Tibial artery (tissue), 4 donors: Measurements from ENCODE around the gene OGG1.
"Not testable (repeated sequence)": the region's sequence is repeated elsewhere in the genome, so short reads cannot be mapped to it uniquely, and the experiment has no call there.

Source experiments
- DNase-seq, 2 donors: peaks; one replicate each; pipeline ENCODE4 v3.0.0-alpha.2; 2019
- H3K27ac ChIP-seq, 2 donors: fragments of 200-600 bp; sonication (generic) in 1 of 2; 1 replicate in 1 of 2; 2 replicates in 1 of 2; pipeline ENCODE4 v1.5.1; 2018 to 2019; ENCODE audit warnings: mild to moderate bottlenecking in 1 of 2
- H3K27me3 ChIP-seq, 2 donors: fragments of 200-600 bp; sonication (generic) in 1 of 2; one replicate each; pipeline versions ENCODE4 v1.5.1 to v1.6.0; 2016 to 2019
- H3K36me3 ChIP-seq, 3 donors: fragments of 200-600 bp; sonication (generic) in 2 of 3; one replicate each; pipeline ENCODE4 v1.5.1; 2016 to 2019; ENCODE audit warnings: mild to moderate bottlenecking in 2 of 3
- H3K4me1 ChIP-seq, 4 donors: fragments of 200-600 bp; sonication (generic) in 2 of 4; 1 replicate in 3 of 4; 2 replicates in 1 of 4; pipeline ENCODE4 v1.5.1; 2016 to 2019
- H3K4me3 ChIP-seq, 2 donors: fragments of 200-600 bp; sonication (generic) in 1 of 2; 1 replicate in 1 of 2; 2 replicates in 1 of 2; pipeline ENCODE4 v1.5.1; 2018 to 2019; ENCODE audit warnings: mild to moderate bottlenecking in 2 of 2
- H3K9me3 ChIP-seq, 3 donors: fragments of 200-600 bp; sonication (generic) in 1 of 3; one replicate each; pipeline ENCODE4 v1.5.1; 2016 to 2019
- intact Hi-C: fragments of 100-400 bp; cut with DNase I; formaldehyde crosslinking; loops from one replicate; pipeline ENCODE4 v1.15.0; 2023; ENCODE audit warnings: low total_unique reads
- TF ChIP-seq, protein P1 (sequence below), 2 experiments: fragments of 200-600 bp in 1 of 2; fragments of 450-650 bp in 1 of 2; IDR thresholded peaks; one replicate each; pipeline ENCODE4 v1.5.1; 2017 to 2019; ENCODE audit warnings: antibody characterized with exemption in 2 of 2, mild to moderate bottlenecking in 1 of 2, moderate library complexity in 1 of 2

OGG1 gene

DNA sequence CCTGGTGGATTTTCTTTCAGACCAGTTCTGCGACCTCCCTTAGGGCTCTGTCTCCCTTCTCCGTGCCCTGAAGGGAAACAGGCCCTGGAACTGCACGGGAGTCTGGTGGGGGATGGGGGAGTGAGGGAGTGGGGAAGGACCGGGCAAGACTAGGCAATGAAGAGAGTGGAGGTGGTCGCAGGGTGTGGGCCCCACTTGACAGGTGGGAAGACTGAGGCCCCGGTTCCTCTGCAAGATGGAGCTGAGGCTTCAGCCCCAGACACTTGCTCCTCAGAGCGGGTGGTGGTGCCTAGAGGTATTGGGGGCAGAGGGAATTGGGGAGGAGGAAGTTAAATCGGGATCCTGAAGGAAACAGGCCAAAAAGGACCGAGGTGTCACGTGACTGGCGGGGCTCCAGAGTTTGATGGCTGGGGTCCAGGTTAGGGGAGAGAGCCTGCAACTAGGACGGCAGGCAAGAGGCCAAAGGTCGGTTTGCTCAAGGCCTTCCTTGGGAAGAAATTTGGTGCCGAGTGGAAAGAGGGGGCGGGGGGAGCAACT lies 20.6 kb downstream of the OGG1 start:
- Histone ChIP-seq H3K27ac (peak overlapping the region; percentile 87 to 93), H3K9me3 (no peaks in the 10 kb centered on the region), H3K4me1 (peaks cover 0 to 38% (median 25%) of the 10 kb centered on the region in 4 donors), H3K4me3 (peak overlapping the region; percentile 68 to 76), H3K27me3 (no peaks in the 10 kb centered on the region), H3K36me3 (peaks cover 0 to 9% (median 6%) of the 10 kb centered on the region in 3 donors)
- TF ChIP-seq, protein P1, sequence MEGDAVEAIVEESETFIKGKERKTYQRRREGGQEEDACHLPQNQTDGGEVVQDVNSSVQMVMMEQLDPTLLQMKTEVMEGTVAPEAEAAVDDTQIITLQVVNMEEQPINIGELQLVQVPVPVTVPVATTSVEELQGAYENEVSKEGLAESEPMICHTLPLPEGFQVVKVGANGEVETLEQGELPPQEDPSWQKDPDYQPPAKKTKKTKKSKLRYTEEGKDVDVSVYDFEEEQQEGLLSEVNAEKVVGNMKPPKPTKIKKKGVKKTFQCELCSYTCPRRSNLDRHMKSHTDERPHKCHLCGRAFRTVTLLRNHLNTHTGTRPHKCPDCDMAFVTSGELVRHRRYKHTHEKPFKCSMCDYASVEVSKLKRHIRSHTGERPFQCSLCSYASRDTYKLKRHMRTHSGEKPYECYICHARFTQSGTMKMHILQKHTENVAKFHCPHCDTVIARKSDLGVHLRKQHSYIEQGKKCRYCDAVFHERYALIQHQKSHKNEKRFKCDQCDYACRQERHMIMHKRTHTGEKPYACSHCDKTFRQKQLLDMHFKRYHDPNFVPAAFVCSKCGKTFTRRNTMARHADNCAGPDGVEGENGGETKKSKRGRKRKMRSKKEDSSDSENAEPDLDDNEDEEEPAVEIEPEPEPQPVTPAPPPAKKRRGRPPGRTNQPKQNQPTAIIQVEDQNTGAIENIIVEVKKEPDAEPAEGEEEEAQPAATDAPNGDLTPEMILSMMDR (IDR thresholded peaks at IDR 0.05) = no peak
- intact Hi-C loops = loop anchor here (2.0 kb wide), 1 partner anchor 22 kb away; the partner anchor contains the start of genes ARPC4 and TADA3
- peak; percentile 89 to 95 for DNase-seq

DNA sequence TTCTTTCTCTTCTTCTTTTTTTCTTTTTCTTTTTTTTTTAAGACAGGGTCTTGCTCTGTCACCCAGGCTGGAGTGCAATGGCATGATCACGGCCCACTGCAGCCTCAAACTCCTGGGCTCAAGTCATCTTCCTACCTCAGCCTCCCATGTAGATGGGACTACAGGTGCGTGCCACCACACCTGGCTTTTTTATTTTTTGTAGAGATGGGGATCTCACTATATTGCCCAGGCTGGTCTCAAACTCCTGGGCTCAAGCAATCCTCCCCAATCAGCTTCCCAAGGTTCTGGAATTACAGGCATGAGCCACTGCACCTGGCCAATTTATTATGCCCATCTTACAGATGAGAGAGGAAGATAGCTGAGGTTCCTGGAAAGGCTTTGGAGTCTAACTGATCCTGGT lies 21.3 kb downstream of the OGG1 start:
- H3K36me3 ChIP-seq, H3K27me3 ChIP-seq, H3K9me3 ChIP-seq, H3K4me3 ChIP-seq, DNase-seq: not testable (repeated sequence)
- Histone ChIP-seq H3K27ac (peak overlapping the region; percentile 87 to 93), H3K4me1 (peaks cover 0 to 38% (median 25%) of the 10 kb centered on the region in 4 donors)
- intact Hi-C loops = loop anchor here (2.0 kb wide), 1 partner anchor 22 kb away; the partner anchor contains the start of genes ARPC4 and TADA3

DNA sequence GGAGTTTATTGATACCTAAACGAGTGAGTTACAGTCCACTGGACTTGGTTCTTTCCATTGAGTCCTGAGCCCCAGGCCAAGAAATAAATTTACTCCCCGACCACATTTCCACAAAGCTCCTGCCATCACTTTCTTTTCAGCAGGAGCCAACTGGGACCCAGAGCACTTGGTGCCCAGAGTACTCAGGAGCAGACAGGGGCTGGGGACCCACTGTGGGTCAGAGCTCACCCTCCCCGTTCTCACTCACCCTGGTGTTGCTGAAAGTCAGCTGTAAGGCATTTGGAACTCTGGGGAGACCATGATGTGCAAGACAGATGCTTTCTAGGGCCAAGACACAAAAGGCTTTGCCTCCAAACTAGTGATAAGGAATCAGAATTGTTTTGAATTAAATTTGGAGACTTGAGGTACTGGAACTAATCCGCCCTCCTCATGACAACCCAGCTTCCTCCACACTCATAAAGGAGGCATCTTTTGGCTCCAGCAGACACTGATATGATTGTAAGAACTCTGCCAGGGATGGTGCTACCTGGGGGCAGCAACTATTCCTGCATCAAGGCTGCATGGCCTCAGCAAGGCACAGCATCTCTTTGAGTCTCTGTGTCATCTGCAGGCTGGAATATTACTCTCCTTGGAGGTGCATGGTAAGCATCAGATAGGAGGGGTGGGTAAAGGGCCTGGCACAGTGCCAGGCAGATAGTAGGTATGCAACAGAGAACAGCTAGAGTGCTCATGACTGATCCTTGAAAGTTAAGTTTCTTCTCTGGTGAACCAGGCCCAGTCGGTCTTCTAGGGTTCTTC lies 27.3 kb downstream of the OGG1 start:
- DNase-seq = no peak
- Histone ChIP-seq H3K36me3 (peaks cover 20 to 32% (median 21%) of the 10 kb centered on the region in 3 donors), H3K27me3 (no peaks in the 10 kb centered on the region), H3K27ac (no peak overlapping the region), H3K4me3 (no peak overlapping the region), H3K4me1 (peaks cover 0 to 16% (median 3%) of the 10 kb centered on the region in 4 donors), H3K9me3 (no peaks in the 10 kb centered on the region)
- TF ChIP-seq, protein P1 (IDR thresholded peaks at IDR 0.05) = no peak
- intact Hi-C loops = no loop called here

DNA sequence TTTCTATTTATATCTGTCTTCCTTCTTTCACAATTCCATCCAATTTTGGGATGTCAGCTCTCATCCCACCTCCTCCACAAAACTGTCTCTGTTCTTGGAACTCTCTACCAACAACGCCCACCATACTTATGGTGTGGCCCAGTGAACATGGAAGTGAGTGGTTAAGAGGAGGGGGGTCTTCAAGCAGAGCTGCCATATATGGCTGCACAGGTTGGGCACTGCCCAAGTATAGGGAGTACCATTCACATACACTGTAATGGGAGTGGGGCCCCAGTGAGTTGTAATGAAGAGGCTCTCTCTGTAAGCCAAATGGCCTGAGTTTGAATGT lies 27.9 kb downstream of the OGG1 start:
- no peak overlapping the region for H3K27ac ChIP-seq
- H3K4me3 ChIP-seq = no peak overlapping the region
- no peak for DNase-seq
- intact Hi-C loops = no loop called here
- H3K4me1 ChIP-seq = peaks cover 0 to 16% (median 3%) of the 10 kb centered on the region in 4 donors
- no peaks in the 10 kb centered on the region for H3K9me3 ChIP-seq
- peaks cover 26 to 37% (median 27%) of the 10 kb centered on the region in 3 donors for H3K36me3 ChIP-seq
- no peaks in the 10 kb centered on the region for H3K27me3 ChIP-seq
- TF ChIP-seq, protein P1 (IDR thresholded peaks at IDR 0.05) = no peak

GRCh38 chr3:9778143-9779074 lies 28.7 kb downstream of the OGG1 start:
- Histone ChIP-seq H3K4me1 (peaks cover 0 to 16% (median 3%) of the 10 kb centered on the region in 4 donors), H3K27me3 (no peaks in the 10 kb centered on the region), H3K36me3 (peaks cover 33 to 45% (median 33%) of the 10 kb centered on the region in 3 donors), H3K9me3 (no peaks in the 10 kb centered on the region), H3K27ac (no peak overlapping the region), H3K4me3 (no peak overlapping the region)
- TF ChIP-seq, protein P1 (IDR thresholded peaks at IDR 0.05) = no peak
- intact Hi-C loops = no loop called here
- DNase-seq = no peak
